Non-pigmented ciliary epithelial cell (primary cell): ENCODE data around the gene SRRM1.

Experiments used
- DNase-seq: peaks from one replicate; pipeline ENCODE4 v3.0.0-alpha.2; 2010; ENCODE audit warnings: low read depth

SRRM1 gene, protein sequence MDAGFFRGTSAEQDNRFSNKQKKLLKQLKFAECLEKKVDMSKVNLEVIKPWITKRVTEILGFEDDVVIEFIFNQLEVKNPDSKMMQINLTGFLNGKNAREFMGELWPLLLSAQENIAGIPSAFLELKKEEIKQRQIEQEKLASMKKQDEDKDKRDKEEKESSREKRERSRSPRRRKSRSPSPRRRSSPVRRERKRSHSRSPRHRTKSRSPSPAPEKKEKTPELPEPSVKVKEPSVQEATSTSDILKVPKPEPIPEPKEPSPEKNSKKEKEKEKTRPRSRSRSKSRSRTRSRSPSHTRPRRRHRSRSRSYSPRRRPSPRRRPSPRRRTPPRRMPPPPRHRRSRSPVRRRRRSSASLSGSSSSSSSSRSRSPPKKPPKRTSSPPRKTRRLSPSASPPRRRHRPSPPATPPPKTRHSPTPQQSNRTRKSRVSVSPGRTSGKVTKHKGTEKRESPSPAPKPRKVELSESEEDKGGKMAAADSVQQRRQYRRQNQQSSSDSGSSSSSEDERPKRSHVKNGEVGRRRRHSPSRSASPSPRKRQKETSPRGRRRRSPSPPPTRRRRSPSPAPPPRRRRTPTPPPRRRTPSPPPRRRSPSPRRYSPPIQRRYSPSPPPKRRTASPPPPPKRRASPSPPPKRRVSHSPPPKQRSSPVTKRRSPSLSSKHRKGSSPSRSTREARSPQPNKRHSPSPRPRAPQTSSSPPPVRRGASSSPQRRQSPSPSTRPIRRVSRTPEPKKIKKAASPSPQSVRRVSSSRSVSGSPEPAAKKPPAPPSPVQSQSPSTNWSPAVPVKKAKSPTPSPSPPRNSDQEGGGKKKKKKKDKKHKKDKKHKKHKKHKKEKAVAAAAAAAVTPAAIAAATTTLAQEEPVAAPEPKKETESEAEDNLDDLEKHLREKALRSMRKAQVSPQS

DNA sequence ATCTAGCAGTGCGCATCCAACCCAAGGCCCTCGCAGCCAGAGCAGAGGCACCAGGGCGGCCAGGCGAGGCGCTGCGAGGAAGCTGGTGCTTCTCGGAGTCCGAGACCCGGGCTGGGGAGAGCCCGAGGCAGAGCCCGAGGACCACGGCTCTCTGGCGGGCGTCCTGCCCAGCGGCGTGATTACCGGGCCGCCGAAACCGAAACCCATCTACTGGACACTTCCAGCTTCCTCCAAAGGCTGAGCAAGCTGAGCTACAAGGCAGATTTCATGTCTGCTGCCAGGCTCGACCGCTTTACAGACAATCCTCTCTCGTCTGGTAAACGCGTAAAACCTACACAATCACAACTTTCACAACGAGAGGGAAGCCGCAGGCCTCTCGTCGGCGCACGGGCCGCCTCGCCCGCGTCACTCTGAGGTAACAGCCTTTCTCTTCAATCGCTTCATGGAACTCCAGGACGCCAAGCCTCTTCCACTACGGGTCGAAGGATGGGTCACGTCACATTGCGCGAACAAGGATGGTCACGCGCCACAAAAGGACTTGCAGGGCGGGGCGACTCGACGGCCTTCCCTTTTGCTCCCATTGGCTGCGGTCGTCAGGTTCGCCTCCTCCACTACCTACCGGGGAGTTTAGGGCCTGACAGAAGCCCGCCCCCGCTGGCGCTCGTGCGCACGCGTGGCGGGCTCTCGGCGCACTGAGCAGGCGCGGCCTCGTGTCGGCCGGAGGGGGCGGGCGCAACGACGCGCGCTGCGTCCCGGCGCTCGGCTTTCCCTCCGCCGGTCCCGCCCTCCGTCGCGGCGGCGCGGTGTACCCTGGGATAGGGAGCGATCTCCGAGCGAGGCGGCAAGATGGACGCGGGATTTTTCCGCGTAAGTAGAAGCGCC lies at the start of gene SRRM1:
SRRM1 (plus strand) TSS at position 822 of the 882 bp plus-strand sequence; CDS start at position 847, 25 bp downstream.
- DNase-seq = peak; percentile 100

DNA sequence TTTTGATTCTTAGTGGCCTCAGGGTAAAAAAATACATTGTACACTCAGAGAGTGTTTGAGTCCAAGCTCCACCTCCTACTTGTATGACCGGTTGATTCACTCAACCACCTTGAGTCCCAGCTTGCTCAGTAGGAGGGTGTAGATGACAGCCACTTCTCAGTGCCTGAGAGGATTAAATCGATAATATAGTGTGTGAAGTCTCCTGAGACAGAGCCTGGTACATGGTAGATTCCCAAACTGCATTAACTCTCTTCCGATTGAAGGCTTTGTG lies 48.8 kb upstream of the SRRM1 start:
- no peak for DNase-seq

DNA sequence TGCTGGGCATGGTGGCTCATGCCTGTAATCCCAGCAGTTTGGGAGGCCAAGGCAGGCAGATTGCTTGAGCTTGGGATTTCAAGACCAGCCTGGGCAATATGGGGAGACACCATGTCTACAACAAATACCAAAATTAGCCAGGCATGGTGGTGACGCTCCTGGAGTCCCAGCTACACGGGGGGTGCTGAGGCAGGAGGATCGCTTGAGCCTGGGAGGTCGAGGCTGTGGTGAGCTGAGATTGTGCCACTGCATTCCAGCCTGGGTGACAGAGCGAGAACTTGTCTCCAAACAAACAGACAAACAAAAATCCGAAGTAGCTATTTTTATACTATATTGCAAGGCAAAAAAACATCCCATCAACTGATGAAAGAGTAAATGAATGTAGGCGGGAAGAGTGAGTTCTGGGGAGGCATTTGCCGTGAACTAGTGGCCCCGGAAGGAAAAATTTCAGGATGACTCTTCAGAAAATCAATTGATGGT lies 46.7 kb upstream of the SRRM1 start:
- DNase-seq = no peak

DNA sequence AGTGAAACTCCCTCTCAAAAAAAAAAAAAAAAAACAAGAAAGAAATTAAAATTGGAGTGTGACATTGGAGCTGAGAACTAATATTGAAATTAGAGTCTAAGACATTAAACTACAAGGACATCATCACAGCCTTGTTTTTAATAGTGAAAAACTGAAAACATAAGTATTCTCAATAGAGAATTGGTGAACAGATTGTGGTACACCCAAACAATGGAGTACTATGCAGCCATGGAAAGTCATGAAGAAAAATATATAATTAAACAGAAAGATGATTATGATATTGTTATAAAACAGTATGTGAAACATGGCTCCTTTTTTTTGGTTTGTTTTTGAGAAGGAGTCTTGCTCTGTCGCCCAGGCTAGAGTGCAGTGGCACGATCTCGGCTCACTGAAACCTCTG lies 43.8 kb upstream of the SRRM1 start:
- no peak for DNase-seq

DNA sequence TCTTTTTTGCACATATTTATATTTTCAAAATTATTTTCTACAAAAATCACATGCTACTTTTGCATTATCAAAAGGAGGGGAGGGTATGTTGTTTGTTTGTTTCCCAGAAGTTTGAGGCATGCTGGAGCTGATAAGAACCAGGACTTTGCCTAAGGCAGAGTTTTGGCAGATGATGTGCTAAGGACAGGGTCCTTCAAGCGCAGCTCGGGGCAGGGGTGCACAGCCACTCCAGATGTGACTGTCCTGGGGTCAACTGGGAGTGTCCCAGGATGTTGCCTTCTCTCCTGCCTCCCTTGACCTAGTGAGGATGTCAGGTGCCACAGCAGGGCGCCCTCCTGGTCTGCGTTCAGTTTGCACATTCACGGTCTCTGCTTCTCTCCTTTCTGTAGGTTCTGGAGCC lies 42.6 kb upstream of the SRRM1 start:
- DNase-seq = no peak

DNA sequence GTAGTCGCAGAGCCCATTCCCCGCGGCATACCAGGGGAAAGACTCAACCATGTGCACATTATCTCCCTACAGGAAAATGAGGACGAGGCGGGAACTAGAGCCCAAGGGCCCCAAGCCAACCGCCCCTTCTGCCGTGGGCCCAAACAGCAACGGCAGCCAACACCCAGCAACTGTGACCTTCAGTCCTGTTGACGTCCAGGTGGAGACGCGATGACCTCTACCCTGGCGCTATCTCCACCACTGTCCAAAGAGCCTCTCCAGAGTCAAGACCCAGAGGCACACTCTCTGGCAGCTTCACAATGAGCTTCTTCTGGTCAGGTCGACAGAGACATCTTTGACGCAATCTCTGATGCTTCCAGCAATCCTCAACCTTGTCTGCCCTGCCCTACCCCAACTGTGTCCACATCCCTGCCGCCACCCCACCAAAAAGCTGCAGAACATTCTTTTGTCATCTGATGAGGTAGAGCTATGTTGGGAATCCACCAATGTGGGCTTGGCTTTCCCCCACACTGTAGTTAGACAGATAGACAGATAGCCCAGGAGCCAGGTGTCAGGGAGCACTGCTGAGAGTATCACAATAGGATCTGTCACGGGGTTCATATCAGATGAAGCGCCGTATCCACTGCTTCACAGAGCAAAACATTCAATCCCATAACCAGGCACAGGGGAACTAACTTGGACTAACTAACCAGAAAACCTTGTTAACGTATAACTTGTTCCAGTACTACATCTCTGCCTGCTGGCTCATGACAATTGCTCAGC lies 37.4 kb upstream of the SRRM1 start:
- no peak for DNase-seq

DNA sequence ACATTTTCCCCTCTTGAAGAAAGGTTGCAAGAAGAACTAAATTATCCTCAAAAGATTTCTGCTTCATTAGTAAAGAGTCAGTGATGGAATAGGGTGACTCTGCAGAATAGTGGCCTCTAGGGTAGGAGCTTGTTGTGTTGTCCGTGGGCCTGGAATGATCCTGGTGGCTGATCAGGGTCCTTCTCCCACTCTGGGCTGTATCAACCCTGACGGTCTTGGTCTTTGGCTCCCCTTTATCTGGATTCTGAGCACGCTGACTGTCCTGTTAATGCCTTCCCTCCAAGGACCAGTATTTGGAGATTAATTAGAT lies 36.9 kb upstream of the SRRM1 start:
- DNase-seq = no peak

DNA sequence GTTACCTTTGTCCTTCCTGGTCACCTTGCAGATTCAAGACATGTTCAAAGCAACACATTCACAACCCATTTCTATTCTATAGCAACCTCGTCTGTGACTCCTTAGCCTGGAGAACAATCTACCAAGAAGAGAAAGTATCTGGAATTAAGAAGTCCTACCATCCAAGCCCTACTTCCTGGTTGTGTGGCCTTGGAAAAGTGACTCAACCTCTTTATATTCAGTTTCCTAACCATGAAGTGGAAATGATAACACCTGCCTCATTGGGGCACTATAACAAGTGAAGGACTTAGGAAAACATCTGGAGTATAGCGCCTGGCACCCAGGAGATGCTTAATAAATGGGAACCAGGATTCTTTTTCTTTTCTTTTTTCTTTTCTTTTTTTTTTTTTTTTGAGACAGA lies 36.5 kb upstream of the SRRM1 start:
- DNase-seq = no peak

DNA sequence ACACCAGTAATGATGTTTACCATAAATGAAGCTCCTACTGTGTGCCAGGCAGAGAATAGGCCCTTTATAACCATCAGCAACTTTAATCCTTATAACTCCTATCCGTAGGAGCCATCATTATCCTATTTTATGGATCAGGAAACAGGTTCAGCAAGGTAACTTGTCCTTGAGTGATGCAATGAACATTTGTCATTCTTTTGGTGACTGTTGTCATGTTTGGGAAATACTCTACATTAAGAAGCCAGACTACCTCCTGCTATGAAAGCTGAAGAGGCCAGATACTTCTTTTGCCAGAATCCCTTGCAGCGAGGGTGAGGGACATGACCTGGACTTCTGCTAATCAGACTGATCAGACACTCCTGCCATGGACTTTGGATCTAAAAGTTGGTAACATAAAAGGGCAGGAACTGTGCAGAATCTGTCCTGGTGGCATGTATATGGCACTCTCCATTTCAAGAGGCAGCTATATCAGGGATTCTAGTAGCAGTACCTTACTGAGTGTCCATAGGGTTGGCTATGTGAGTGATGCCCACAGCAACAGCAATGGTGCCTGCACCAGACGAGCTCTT lies 33.1 kb upstream of the SRRM1 start:
- no peak for DNase-seq

DNA sequence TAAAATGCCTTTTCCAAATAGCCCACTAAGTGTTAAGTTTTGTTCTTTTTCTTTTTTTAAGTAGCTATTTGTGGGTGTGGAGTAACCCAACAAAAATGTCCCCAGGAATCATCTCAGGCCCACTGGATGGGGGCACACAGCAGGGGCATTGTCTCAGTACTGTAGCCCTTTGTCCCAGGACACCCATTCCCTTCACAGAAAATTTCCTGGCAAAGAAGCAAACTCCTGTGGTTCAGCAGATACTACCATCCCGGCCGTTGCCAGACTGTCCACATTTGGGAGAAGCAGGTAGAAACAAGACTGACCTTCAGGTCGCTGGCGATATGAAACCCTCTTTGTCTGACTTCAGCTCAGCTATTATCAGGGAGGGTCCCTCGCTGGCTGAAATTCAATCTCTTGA lies 23.7 kb upstream of the SRRM1 start:
- DNase-seq = no peak

DNA sequence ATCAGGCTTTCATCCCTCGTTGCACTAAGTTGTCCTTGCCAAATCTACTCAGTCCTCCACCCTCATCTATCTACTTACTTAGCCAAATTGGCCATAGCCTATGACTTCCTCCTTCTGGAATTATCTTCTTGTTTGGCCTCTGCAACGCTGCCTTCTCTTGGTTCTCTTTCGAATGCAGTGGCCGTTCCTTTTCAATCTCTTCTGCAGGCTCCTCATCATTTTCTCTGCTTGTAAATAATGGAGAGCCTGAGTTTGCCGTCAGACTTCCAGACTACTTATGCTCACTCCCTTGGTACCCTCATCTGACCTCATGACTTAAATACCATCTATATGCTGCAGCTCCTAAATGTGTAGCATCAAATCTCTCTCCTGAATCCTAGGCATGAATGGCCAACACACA lies 22.4 kb upstream of the SRRM1 start:
- no peak for DNase-seq

DNA sequence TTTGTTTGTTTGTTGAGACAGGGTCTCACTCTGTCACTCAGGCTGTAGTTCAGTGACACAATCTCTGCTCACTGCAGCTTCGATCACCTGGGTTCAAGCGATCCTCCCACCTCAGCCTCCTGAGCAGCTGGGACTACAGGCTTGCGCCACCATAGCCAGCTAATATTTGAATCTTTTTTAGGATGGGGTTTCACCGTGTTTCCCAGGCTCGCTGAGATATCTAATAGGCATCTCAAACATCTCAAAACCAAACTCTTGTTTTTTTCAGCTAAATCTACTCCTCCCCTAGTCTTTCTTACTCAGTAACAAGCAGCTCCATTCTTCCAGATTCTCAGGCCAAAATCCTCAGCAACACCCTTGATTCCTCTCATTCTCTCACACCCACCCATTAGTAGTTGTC lies 22.0 kb upstream of the SRRM1 start:
- DNase-seq = no peak

DNA sequence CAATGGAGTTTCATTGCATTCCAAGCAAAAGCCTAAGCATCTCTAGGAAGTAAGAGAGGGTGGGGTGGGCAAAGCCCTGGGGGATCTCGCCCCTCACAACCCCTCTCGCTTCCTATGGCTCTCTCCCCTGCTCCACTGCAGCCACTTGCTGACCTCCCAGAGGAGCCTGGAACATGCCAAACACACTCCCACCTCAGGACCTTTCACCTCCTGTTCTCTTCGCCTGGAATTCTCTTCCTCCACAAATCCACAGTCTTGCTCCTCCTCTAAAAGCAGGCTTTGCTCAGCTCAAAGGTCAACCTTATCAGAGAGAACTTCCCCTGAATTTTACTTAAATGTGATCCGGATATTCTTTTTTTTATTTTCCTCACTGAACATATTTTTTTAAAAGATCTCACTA lies 20.9 kb upstream of the SRRM1 start:
- DNase-seq = no peak

DNA sequence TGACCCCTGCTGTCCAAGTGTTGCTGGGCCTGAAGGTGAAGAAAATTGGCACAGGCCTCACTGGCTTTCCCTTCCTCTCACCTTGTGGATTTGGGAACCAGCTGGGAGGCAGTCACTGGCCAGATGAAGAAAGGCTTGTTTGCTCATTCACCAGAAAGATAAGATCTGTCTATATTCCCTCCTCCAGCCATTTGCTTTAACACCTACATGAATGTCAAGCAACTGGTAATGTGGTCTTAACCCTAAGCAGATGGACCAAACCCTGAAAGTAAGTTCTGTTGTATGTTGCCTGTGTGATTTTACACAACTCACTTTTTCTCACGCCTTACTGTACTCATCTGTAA lies 10.3 kb upstream of the SRRM1 start:
- DNase-seq = no peak

DNA sequence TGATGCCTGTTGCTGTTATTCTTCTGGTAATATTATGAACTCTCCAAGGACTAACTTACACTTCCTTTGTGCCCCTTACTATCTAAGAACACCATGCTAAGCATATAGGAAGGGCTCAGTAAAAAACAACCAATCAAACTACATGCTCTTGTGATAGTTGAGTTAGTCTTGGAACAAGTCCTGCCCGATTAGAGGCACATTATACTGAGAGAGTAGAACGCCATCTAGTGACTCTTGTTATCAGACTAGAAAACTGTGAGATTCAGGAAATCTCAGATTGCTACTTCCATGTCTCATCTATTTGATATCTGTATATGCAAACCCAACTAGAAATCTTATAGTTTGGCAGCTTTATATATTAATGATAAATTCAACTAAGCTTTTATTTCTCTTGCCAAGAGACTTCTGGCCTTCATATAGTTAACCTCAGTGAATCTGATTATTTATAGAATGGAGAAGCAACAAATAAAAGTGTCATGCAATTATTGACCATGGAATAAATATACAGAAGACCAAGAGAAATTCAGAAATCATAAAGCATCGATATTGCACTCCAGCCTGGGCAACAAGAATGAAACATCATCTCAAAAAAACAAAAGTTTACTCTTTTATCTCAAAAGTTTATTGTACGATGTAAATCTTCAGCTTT lies 7.8 kb upstream of the SRRM1 start:
- peak; percentile 62 for DNase-seq

DNA sequence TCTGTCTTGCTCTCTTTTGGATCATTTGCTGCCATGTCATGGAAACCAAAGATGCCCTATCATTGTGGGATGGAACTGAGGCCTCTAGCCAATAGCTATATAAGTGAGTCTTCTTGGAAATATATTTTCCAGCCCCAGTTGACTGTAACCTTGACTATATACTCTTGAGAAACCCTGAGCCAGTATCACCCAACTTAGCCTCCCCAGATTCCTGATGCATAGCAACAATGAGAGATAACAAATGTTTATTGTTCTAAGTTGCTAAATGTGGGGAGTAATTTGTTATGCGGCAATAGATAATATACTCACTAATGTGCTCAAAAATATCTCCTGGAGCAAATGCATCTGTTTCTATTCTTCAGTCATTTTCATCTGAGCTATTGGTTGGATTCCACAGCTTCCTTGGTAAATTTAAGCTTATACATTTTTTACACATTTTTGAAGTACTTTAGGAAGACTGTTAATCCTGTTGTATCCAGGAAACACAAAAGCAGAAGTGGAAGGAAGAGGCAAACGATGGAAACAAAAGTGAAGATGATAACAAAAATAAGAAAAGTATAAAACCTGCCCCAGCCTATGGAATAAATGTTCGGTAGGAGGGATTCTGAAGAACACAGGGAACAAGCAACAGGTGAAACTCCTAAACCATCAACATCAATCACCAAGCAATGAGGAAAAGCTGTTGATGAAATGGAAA lies 6.3 kb upstream of the SRRM1 start:
- DNase-seq = no peak

DNA sequence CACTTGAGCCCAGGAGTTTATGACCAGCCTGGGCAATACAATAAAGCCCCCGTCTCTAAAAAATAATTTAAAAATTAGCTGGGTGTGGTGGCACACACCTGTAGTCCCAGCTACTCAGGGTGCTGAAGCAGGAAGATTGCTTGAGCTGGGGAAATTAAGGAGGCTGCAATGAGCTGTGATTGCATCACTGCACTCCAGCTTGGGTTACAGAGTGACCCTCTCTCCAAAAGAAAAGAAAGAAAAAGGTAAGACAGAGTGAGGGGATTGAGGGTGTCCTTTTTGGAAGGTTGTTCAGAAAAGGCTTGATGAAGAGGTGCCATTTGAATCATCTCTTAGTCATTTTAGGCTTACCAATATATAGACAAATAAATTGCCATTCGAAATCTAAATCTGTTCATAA lies 4.0 kb upstream of the SRRM1 start:
- DNase-seq = no peak

DNA sequence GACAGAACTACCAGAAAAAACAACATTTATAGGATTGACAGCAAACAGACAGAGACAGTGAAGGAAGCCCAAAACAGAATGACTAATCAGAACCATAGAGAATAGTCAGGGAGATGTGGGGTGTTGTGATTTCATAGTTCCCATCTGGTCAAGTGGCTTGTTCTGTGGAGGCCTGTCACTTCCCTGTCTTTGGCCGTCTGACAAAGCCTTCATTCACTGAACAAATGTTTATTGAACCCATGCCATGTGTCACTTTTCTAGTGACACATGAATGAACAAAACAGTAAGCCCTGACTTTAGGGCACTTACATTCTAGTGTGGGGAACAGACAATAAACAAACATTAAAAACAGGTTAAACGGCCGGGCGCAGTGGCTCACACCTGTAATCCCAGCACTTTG lies 3.2 kb upstream of the SRRM1 start:
- DNase-seq = no peak

DNA sequence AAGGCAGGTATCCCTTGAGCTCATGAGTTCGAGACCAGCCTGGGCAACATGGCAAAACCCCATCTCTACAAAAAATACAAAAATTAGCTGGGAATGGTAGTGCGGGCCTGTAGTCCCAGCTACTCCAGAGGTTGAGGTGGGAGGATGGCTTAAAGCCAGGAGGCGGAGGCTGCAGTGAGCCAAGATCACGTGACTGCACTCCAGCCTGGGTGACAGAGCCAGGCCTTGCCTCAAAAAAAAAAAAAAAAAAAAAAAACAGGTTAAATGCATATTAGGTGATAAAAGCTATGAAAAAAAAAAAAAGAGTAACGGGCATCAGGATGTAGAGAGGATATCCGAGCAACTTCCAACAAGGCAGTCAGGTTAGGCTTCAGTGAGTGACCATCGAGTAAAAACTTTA lies 2.8 kb upstream of the SRRM1 start:
- no peak for DNase-seq

DNA sequence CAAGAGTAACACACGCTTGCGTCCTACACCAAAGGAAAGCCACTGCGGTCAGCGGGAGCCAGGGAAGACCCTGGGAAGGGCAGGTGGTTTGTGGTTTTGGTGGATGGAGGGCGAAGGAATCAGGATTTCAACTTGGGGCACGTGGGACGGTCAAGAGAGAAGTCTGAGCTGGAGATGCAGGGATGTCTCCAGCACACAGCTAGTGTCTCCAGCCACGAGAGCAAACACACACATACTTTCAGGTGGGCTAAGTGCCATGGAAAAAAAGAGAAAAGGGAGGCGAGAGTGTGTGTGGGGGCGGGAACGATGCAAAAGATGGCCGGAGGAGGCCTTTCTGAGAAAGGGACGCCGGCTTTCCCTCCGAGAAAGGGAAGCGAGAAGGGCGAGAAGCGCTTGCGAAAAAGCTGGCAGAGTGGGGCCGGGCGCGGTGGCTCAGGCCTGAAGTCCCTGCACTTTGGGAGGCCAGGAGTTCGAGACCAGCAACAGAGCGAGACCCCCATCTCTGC lies 1.4 kb upstream of the SRRM1 start:
- no peak for DNase-seq
